ENCODE results near the gene MBD3L1. TPM values are rescaled to one million over a fixed set of nuclear protein-coding genes. Genes with fewer than 3 reads are reported as not detected.

Gene MBD3L1
- total RNA-seq, 1 donor: not detected

GRCh38 chr19:8846819-8847218, 14.6 kb downstream of the MBD3L1 start:
- Histone ChIP-seq H3K9me3 (ENCODE audit: low read depth, low read length) (no peaks in the 10 kb centered on the region), H3K4me1 (ENCODE audit: insufficient read depth, low read length) (no peaks in the 10 kb centered on the region), H3K4me3 (ENCODE audit: low read length) (no peak overlapping the region), H3K27me3 (ENCODE audit: insufficient read depth, low read length) (no peaks in the 10 kb centered on the region)

DNA sequence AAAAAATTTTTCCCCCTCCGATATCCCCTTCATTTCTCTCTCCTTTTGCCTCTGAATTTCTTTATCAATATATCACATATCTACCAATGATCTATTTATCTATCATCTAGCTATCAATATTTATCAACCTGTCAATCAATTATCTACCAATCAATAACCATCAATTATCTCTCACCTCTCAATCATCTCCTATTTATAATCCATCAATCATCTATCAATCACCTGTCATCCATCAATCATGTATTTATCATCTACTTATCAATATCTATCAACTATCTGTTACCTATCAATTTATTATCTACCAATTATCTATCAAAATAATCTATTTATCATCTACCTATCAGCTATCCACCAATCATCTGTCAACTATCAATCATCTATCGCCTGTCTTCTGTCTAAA, 17.1 kb downstream of the MBD3L1 start:
- Histone ChIP-seq H3K9me3 (ENCODE audit: low read depth, low read length) (no peaks in the 10 kb centered on the region), H3K27me3 (ENCODE audit: insufficient read depth, low read length) (no peaks in the 10 kb centered on the region), H3K4me1 (ENCODE audit: insufficient read depth, low read length) (no peaks in the 10 kb centered on the region), H3K4me3 (ENCODE audit: low read length) (no peak overlapping the region)

DNA sequence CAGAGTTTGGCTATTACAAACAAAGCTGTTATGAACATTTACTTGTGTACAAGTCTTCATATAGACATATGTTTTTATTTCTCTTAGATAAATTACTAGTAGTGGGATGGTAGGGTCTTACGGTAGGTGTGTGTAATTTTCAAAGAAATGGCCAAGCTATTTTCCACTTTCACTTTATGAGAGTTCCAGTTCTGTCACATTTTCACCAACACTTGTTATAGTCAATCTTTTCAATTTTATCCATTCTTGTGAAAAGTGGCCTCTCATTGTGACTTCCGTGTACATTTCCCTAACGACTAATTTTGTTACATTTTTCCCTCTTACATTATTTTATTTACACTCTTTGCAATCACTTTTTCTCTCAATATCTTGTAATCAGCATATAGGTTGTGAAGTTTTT, 18.3 kb downstream of the MBD3L1 start:
- Histone ChIP-seq H3K4me3 (ENCODE audit: low read length) (no peak overlapping the region), H3K4me1 (ENCODE audit: insufficient read depth, low read length) (no peaks in the 10 kb centered on the region), H3K9me3 (ENCODE audit: low read depth, low read length) (no peaks in the 10 kb centered on the region)

DNA sequence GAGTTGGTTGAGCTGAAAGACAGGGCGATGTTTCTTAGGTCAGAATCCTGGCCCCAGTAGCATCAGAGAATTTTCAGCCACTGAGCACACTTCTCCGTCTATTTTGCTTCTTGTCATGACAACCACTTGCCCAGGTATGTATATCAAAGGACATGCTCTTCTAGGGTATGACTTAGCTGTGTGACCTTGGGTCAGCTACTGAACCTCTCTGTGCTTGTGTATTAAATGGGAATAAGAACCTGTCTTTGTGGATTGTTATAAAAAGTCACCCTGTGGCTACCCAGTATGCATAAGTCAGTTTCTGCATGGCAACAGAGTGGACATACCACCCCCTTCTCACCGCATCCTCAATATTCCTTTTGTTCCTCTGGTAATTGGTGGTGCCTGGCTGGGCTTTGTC, 26.1 kb downstream of the MBD3L1 start:
- H3K9me3 ChIP-seq (ENCODE audit: low read depth, low read length): no peaks in the 10 kb centered on the region

More for the DNA sequence above, 18.3 kb downstream of the MBD3L1 start:
- no peaks in the 10 kb centered on the region for H3K27me3 ChIP-seq (ENCODE audit: insufficient read depth, low read length)

GRCh38 chr19:8866344-8866743, 34.2 kb downstream of the MBD3L1 start:
- Histone ChIP-seq H3K4me1 (ENCODE audit: insufficient read depth, low read length) (no peaks in the 10 kb centered on the region), H3K9me3 (ENCODE audit: low read depth, low read length) (no peaks in the 10 kb centered on the region), H3K4me3 (ENCODE audit: low read length) (no peak overlapping the region), H3K27me3 (ENCODE audit: insufficient read depth, low read length) (no peaks in the 10 kb centered on the region)

More for the DNA sequence above, 26.1 kb downstream of the MBD3L1 start:
- H3K27me3 ChIP-seq (ENCODE audit: insufficient read depth, low read length): no peaks in the 10 kb centered on the region
- no peaks in the 10 kb centered on the region for H3K4me1 ChIP-seq (ENCODE audit: insufficient read depth, low read length)
- H3K4me3 ChIP-seq (ENCODE audit: low read length): no peak overlapping the region

- Histone ChIP-seq H3K27me3 (ENCODE audit: insufficient read depth, low read length) (no peaks in the 10 kb centered on the region), H3K9me3 (ENCODE audit: low read depth, low read length) (no peaks in the 10 kb centered on the region), H3K4me1 (ENCODE audit: insufficient read depth, low read length) (no peaks in the 10 kb centered on the region), H3K4me3 (ENCODE audit: low read length) (no peak overlapping the region)
Observed at GRCh38 chr19:8877854-8878705, 45.9 kb downstream of the MBD3L1 start.

DNA sequence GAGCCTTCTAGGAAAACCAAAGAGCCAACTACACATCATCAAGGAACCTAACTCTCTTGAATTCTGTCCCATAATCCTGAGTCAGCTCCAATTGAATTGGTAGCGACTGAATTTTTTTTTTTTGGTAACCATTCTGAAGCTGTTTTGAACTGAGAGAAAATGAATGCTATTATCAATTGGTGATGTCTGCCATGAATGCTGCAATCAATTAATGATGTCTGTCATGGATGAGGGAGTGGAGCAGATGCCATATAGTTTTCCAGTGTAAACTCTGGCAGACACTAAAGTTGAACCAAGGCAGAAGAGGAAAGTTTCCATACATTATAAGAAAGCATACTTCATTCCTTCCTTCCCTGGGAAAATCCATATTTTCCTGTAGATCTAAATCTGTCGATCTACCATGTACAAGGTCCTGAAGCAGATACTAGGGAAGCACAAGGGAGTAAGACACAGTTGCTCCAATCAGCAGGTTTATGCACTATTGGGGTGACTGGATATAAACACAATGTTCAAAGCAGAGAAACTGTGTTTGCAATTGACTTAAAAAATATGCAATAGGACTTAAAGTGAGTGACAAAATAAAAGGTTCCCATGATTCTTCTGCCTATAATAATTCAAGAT, 48.8 kb downstream of the MBD3L1 start:
- H3K4me1 ChIP-seq (ENCODE audit: insufficient read depth, low read length): no peaks in the 10 kb centered on the region
- H3K4me3 ChIP-seq (ENCODE audit: low read length): no peak overlapping the region

DNA sequence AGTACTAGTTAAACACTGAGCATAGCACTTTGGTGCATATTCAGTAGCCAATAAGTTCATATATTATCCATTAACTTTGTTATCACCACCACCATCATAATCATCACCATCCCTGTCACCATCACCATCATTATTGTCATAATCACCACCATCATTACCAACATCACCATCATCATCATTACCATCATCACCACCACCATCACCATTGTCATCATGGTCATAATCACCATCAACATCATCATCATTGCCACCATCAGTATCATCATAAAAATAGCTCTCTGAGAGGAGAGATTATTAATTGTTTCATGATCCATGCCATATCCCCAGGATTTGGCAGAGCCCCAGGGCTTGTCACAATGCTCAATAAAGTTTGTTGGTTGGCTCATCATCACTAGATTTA, 49.3 kb downstream of the MBD3L1 start:
- H3K27me3 ChIP-seq (ENCODE audit: insufficient read depth, low read length): no peaks in the 10 kb centered on the region
- H3K4me1 ChIP-seq (ENCODE audit: insufficient read depth, low read length): no peaks in the 10 kb centered on the region
- no peaks in the 10 kb centered on the region for H3K9me3 ChIP-seq (ENCODE audit: low read depth, low read length)
- no peak overlapping the region for H3K4me3 ChIP-seq (ENCODE audit: low read length)

More for the DNA sequence above, 48.8 kb downstream of the MBD3L1 start:
- Histone ChIP-seq H3K9me3 (ENCODE audit: low read depth, low read length) (no peaks in the 10 kb centered on the region), H3K27me3 (ENCODE audit: insufficient read depth, low read length) (no peaks in the 10 kb centered on the region)

GRCh38 chr19:8884416-8884815, 52.2 kb downstream of the MBD3L1 start:
- Histone ChIP-seq H3K4me1 (ENCODE audit: insufficient read depth, low read length) (no peaks in the 10 kb centered on the region), H3K9me3 (ENCODE audit: low read depth, low read length) (no peaks in the 10 kb centered on the region), H3K4me3 (ENCODE audit: low read length) (no peak overlapping the region), H3K27me3 (ENCODE audit: insufficient read depth, low read length) (no peaks in the 10 kb centered on the region)

DNA sequence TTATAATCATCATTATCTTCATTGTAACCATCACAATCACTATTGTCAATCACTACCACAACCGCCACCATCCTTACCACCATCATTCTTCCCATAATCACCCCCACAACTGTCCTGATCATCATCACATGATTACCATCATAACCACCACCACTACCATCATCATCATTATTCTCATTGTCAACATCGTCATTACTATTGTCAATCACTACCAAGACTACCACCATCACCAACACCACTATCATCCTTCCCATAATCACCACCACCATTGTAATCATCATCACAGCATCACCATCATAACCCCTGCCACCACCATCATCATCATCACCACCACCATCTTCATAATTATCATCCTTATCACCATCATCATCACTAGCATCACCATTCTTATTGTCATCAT, 55.2 kb downstream of the MBD3L1 start:
- no peak overlapping the region for H3K4me3 ChIP-seq (ENCODE audit: low read length)
- H3K9me3 ChIP-seq (ENCODE audit: low read depth, low read length): no peaks in the 10 kb centered on the region
- H3K4me1 ChIP-seq (ENCODE audit: insufficient read depth, low read length): no peaks in the 10 kb centered on the region
- no peaks in the 10 kb centered on the region for H3K27me3 ChIP-seq (ENCODE audit: insufficient read depth, low read length)

DNA sequence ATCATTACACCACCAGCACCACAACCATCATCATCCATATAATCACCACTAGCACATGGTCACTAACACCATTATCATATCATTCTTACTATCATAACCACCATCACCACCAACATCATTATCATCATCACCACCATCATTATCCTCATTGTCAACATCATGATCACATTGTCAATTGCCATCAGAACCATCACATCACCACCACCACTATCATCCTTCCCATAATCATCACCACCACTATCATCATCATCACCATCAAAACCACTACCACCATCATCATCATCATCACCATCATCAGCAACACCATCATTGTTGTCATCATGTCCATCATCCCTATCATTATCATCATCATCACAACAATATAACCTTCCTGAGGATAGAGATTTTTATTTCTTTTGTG, 58.1 kb downstream of the MBD3L1 start:
- H3K27me3 ChIP-seq (ENCODE audit: insufficient read depth, low read length): no peaks in the 10 kb centered on the region
- no peak overlapping the region for H3K4me3 ChIP-seq (ENCODE audit: low read length)
- no peaks in the 10 kb centered on the region for H3K4me1 ChIP-seq (ENCODE audit: insufficient read depth, low read length)
- H3K9me3 ChIP-seq (ENCODE audit: low read depth, low read length): no peaks in the 10 kb centered on the region

Other genes starting within 250 kb of the MBD3L1 start
- gene ADAMTS10, start 221.7 kb upstream of the MBD3L1 start, total RNA-seq: 29.5 TPM
- not detected for gene NFILZ, start 201.7 kb upstream of the MBD3L1 start, total RNA-seq
- not detected for gene ACTL9, start 133.6 kb upstream of the MBD3L1 start, total RNA-seq
- not detected for gene OR2Z1, start 110.7 kb upstream of the MBD3L1 start, total RNA-seq
- 23.7 TPM for gene ZNF558, start 73 bp upstream of the MBD3L1 start, total RNA-seq
- under 0.01 TPM for gene MUC16, start 178.0 kb downstream of the MBD3L1 start, total RNA-seq